Stimulated activated CD4-positive, alpha-beta T cell treated with anti-CD3 and anti-CD28 coated beads, Interleukin-2, amount 100 ng/mL, for 48 hours (primary cell): ENCODE data around the gene CDC42EP3.
A peak's percentile ranks its signal among the peaks of the same experiment; 100 is the strongest.

Experiments used
- DNase-seq, 2 donors: peaks; one replicate each; pipeline ENCODE4 v3.0.0-alpha.2; 2020

CDC42EP3 gene

GRCh38 chr2:37633845-37634244 is 37.6 kb downstream of the CDC42EP3 start:
- DNase-seq, result no peak

- DNase-seq, result no peak
Measured at GRCh38 chr2:37633234-37633633, 38.2 kb downstream of the CDC42EP3 start.

- no peak for DNase-seq
Measured at GRCh38 chr2:37632310-37632709, 39.1 kb downstream of the CDC42EP3 start.

- DNase-seq, result no peak
Measured at GRCh38 chr2:37631698-37632097, 39.7 kb downstream of the CDC42EP3 start.

- no peak for DNase-seq
Measured at GRCh38 chr2:37631292-37631691, 40.1 kb downstream of the CDC42EP3 start.

GRCh38 chr2:37630776-37631175 is 40.7 kb downstream of the CDC42EP3 start:
- no peak for DNase-seq

GRCh38 chr2:37630301-37630700 is 41.1 kb downstream of the CDC42EP3 start:
- no peak for DNase-seq

GRCh38 chr2:37629529-37629928 is 41.9 kb downstream of the CDC42EP3 start:
- DNase-seq, result no peak

- no peak for DNase-seq
Measured at GRCh38 chr2:37627710-37628109, 43.7 kb downstream of the CDC42EP3 start.

- peak; percentile 25 to 37 for DNase-seq
Measured at GRCh38 chr2:37625796-37626571, 45.5 kb downstream of the CDC42EP3 start.

- no peak for DNase-seq
Measured at GRCh38 chr2:37625156-37625555, 46.3 kb downstream of the CDC42EP3 start.

- DNase-seq, result no peak
Measured at GRCh38 chr2:37623971-37624900, 47.2 kb downstream of the CDC42EP3 start.

GRCh38 chr2:37623406-37623805 is 48.0 kb downstream of the CDC42EP3 start:
- DNase-seq, result no peak

GRCh38 chr2:37622450-37623100 is 48.9 kb downstream of the CDC42EP3 start:
- DNase-seq, result no peak

GRCh38 chr2:37621199-37621598 is 50.2 kb downstream of the CDC42EP3 start:
- DNase-seq, result no peak

- no peak for DNase-seq
Measured at GRCh38 chr2:37619959-37620300, 51.5 kb downstream of the CDC42EP3 start.

- DNase-seq, result no peak
Measured at GRCh38 chr2:37619230-37619958, 52.0 kb downstream of the CDC42EP3 start.

- no peak for DNase-seq
Measured at GRCh38 chr2:37618326-37618725, 53.1 kb downstream of the CDC42EP3 start.

- DNase-seq, result no peak
Measured at GRCh38 chr2:37617119-37617892, 54.1 kb downstream of the CDC42EP3 start.

GRCh38 chr2:37616677-37617005 is 54.8 kb downstream of the CDC42EP3 start:
- no peak for DNase-seq

GRCh38 chr2:37615804-37616676 is 55.4 kb downstream of the CDC42EP3 start:
- no peak for DNase-seq
